ENCODE results near the gene PDLIM3.

The PDLIM3 gene

GRCh38 chr4:185540487-185541120 lies 5.3 kb upstream of the PDLIM3 start:
- no peak overlapping the region for H3K27ac ChIP-seq

GRCh38 chr4:185540040-185540439 lies 4.7 kb upstream of the PDLIM3 start:
- H3K27ac ChIP-seq, result no peak overlapping the region
- TF ChIP-seq CTCF (conservative IDR thresholded peaks at IDR 0.05), result no peak
- no peak for TF ChIP-seq ZFX (IDR thresholded peaks at IDR 0.05)

More at GRCh38 chr4:185540487-185541120, 5.3 kb upstream of the PDLIM3 start:
- no peak for TF ChIP-seq ZFX (IDR thresholded peaks at IDR 0.05)
- TF ChIP-seq CTCF (conservative IDR thresholded peaks at IDR 0.05), result no peak

GRCh38 chr4:185538806-185539205 lies 3.5 kb upstream of the PDLIM3 start:
- TF ChIP-seq CTCF (conservative IDR thresholded peaks at IDR 0.05) (no peak), ZFX (IDR thresholded peaks at IDR 0.05) (no peak)
- no peak overlapping the region for H3K27ac ChIP-seq

- H3K27ac ChIP-seq, result no peak overlapping the region
- TF ChIP-seq CTCF (conservative IDR thresholded peaks at IDR 0.05) (no peak), ZFX (IDR thresholded peaks at IDR 0.05) (no peak)
Observed at GRCh38 chr4:185536411-185536709, 1.1 kb upstream of the PDLIM3 start.

GRCh38 chr4:185535612-185536410 lies 504 bp upstream of the PDLIM3 start:
- TF ChIP-seq CTCF (conservative IDR thresholded peaks at IDR 0.05) (no peak; the same call in 1 of the 2 replicates), ZFX (IDR thresholded peaks at IDR 0.05) (no peak)
- peak overlapping the region; percentile 7; the same call in 1 of the 2 replicates for H3K27ac ChIP-seq

- no peak for TF ChIP-seq ZFX (IDR thresholded peaks at IDR 0.05)
- no peak for TF ChIP-seq CTCF (conservative IDR thresholded peaks at IDR 0.05)
- no peak overlapping the region for H3K27ac ChIP-seq
Observed at GRCh38 chr4:185534511-185534865, 819 bp downstream of the PDLIM3 start.

GRCh38 chr4:185532795-185533324 lies 2.4 kb downstream of the PDLIM3 start:
- TF ChIP-seq CTCF (conservative IDR thresholded peaks at IDR 0.05) (no peak), ZFX (IDR thresholded peaks at IDR 0.05) (no peak)
- no peak overlapping the region for H3K27ac ChIP-seq

Measured in C4-2B (cell line).